ENCODE results near the gene DDX24.
"Not testable (repeated sequence)": the region's sequence is repeated elsewhere in the genome, so short reads cannot be mapped to it uniquely, and the experiment has no call there.

Gene DDX24

GRCh38 chr14:94079891-94080620 is 946 bp downstream of the DDX24 start:
- peak; percentile 59 for DNase-seq

DNA sequence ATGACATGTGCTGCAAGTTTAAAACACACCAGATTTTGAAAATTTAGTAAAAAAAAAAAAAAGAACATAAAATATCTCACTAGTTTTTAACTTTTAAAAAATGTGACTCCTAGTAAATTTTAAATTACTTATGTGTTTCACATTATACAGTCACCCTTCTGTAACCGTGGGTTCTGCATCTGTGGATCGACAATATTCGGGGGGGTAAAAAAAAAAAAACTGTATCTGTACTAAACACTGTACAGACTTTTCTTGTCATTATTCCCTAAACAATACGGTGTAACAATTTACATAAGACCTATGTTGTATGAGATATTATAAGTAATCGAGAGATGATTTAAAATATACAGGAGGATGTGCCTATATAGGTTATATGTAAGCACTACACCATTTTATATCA is 3.2 kb downstream of the DDX24 start:
- no peak for DNase-seq

- DNase-seq, result no peak
Measured at GRCh38 chr14:94077111-94077821, 3.7 kb downstream of the DDX24 start.

- DNase-seq, result no peak
Measured at GRCh38 chr14:94075008-94075407, 6.0 kb downstream of the DDX24 start.

- DNase-seq, result no peak
Measured at GRCh38 chr14:94074534-94074933, 6.5 kb downstream of the DDX24 start.

DNA sequence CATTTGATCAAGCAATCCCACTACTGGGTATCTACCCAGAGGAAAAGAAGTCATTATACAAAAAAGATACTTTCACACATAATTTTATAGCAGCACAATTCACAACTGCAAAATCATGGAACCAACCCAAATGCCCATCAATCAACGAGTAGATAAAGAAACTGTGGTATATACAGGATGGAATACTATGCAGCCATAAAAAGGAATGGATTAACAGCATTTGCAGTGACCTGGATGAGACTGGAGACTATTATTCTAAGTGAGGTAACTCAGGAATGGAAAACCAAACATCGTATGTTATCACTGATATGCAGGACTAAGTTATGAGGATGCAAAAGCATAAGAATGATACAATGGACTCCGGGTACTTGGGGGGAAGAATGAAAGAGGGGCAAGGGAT is 8.9 kb downstream of the DDX24 start:
- not testable (repeated sequence) for DNase-seq

- no peak for DNase-seq
Measured at GRCh38 chr14:94066089-94066676, 14.8 kb downstream of the DDX24 start.

GRCh38 chr14:94062344-94062940 is 18.6 kb downstream of the DDX24 start:
- DNase-seq, result peak; percentile 68

GRCh38 chr14:94059998-94060397 is 21.0 kb downstream of the DDX24 start:
- no peak for DNase-seq

DNA sequence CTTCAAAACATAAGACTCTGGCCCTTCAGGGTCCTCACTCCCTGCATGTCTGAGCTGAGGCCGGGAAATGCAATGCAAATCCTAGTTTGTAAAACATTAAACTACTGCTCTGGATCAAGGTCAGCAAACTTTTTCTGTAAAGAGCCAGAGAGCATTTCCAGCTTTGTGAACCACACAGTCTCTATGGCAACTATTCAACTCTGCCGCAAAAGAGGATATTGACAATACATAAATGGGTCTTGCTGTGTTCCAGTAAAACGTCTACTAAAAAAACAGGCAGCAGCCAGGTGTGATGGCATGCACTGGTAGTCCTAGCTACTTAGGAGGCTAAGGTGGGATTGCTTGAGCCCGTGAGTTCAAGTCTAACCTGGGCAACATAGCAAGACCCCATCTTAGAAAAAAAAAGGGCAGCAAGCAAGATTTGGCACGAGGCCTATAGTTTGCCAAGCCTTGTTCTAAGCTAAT is 22.3 kb downstream of the DDX24 start:
- DNase-seq, result no peak

DNA sequence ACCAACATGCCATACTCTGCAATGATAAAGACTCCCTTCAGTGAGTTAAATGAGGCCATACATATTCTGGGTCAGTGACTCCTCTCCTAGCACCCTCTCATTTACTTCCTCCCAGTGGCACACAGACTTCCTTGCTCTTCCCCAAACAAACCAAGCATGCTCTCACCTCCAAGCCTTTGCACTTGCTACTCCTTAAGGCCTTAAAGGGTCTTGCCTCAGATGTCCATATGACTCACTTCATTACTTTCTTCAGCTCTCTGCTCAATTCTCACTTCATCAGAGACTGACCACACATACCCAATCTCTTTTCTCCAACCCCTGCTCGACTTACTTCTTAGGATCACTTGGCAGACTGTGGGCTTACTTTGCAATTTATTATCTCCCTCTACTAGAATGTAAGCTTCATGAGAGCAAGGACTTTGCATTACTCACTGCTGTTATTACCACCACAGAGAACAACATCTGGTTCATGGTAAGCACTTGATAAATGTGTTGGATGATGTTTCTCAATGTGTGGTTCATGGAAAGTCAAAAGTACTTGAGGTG is 22.8 kb downstream of the DDX24 start:
- no peak for DNase-seq

GRCh38 chr14:94056579-94057308 is 24.3 kb downstream of the DDX24 start:
- DNase-seq, result no peak

GRCh38 chr14:94054936-94055335 is 26.1 kb downstream of the DDX24 start:
- no peak for DNase-seq

- DNase-seq, result no peak
Measured at GRCh38 chr14:94054401-94054800, 26.6 kb downstream of the DDX24 start.

GRCh38 chr14:94052662-94053061 is 28.3 kb downstream of the DDX24 start:
- DNase-seq, result no peak

GRCh38 chr14:94052199-94052598 is 28.8 kb downstream of the DDX24 start:
- no peak for DNase-seq

DNA sequence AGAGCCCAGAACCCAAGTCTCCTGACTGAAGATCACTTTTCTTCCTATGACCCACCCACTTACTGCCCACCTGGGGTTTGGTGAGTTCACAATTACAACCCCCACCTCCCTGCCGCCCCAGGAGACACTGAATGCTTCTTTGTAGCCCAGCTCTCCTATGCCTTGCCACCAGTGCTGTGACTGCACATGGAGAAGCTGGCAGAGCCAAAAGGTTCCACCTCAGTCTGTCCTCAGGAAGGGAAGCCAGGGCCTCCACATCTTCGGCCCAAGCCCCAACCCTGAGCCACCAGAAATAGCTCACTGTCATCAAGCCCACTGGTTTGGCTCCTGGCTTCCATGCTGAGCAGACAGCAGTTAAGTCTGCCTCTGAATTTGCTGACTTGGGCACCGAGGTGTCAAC is 29.2 kb downstream of the DDX24 start:
- no peak for DNase-seq

DNA sequence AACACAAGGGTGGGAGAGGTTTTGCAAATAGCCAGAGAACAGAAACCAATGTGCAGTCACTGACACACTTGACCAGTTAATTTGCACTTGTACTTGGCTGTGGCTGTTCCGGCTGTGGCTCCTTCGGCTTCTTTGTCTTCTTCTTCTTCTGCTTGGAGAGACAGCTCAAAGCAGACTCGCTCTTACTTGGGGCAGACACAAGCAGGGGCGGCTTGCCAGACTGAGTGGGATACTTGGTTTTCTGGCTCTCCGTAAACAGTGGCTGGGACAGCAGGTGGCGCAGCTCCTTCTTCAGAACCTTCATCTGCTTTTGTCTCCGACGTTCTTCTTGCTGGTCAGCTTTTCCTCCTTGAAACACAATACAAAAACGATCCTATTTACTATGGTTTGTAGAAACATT is 29.9 kb downstream of the DDX24 start:
- DNase-seq, result peak; percentile 32

DNA sequence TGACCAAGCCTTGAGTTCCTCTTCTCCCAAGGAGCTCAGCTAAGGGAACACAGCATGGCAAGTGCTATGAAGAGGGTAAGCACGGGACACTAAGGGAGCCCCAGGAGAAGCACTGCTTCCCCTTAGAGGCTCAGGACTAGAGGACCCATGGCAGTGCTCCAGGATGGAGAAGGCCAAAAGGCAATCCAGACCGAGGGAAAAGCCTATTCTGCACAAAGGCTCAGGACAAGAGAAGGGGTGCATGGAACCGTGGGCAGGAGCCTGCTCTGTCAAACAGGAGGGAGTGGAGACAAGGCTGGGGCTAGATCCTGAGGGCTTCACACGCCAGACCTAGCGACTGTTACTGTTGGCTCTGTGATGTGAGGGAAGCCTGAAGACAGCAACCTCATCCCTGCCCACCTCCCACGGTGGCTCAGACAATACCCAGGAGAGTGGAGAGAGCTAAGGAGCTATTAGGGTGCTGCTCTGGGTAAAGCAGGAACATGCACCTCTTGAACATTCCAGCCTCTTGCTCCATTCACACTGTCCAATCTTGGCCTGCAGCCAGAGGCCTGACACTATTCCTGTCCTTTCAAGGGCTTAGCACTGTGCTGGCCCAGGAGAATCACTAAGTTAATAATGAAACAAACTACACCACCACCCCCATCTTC is 30.6 kb downstream of the DDX24 start:
- DNase-seq, result no peak

DNA sequence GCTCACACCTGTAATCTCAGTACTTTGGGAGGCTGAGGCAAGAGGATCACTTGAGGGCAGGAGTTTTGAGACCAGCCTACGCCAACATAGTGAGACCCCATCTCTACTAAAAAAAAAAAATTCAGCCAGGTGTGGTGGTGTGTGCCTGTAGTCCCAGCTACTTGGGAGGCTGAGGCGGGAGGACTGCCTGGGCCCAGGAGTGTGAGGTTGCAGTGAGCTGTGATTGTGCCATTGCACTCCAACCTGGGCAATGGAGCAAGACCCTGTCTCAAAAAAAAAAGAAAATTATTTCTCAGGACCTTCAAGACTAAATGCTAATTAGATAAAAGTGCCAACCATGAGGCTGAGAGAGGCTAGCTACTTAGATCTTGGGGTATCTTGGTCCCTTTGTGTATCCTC is 31.4 kb downstream of the DDX24 start:
- DNase-seq, result no peak

- DNase-seq, result no peak
Measured at GRCh38 chr14:94048691-94049624, 32.0 kb downstream of the DDX24 start.

All from fibroblast of skin of back (primary cell).